SH-SY5Y (cell line): ENCODE results near the gene TSPAN18.

Experiments
- GATA2 ChIP-seq: IDR thresholded peaks from 2 replicates; pipeline ENCODE4 v1.6.1; 2011; ENCODE audit warnings: mild to moderate bottlenecking, low read depth, low read length
- GATA3 ChIP-seq: IDR thresholded peaks from 2 replicates; pipeline ENCODE4 v1.6.1; 2011; ENCODE audit warnings: low read depth, mild to moderate bottlenecking, low read length, moderate library complexity

- TF ChIP-seq GATA3 (no peak), GATA2 (no peak)
Measured at GRCh38 chr11:44858796-44859527, 132.2 kb downstream of the TSPAN18 start.
